Measurements from ENCODE around the gene LPP. TPM values are rescaled to one million over a fixed set of nuclear protein-coding genes. Genes with fewer than 3 reads are reported as not detected.
A peak's percentile ranks its signal among the peaks of the same experiment; 100 is the strongest.

The LPP gene
- total RNA-seq, 1 experiment from 2014 or later, result 31.2 TPM

- DNase-seq (ENCODE audit: low spot score), result no peak
These were observed 19.1 kb upstream of the LPP start for GRCh38 chr3:188134856-188135255.

- DNase-seq (ENCODE audit: low spot score), result no peak
These were observed 18.7 kb upstream of the LPP start for GRCh38 chr3:188135271-188135670.

- DNase-seq (ENCODE audit: low spot score), result no peak
These were observed 16.9 kb upstream of the LPP start for GRCh38 chr3:188137051-188137450.

- DNase-seq (ENCODE audit: low spot score), result no peak
These were observed 14.5 kb upstream of the LPP start for GRCh38 chr3:188139466-188139865.

DNA sequence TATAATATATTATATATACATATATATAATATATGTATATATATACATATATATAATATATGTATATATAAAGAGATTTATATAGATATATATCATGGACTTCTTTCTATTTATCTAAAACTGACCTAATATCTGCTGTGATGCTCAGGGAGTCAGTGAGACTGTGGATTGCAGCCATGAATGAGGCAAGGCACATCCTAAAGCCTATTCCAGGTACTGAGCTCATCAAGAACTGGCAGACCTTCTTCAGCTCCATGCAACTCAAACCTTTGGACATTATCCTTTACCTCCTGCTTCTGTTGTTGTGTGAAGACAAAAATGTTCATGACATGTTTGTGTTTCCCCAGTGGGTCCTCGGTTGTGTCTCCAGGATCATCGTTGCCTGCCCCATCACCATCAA is 7.7 kb upstream of the LPP start:
- no peak for DNase-seq (ENCODE audit: low spot score)

DNA sequence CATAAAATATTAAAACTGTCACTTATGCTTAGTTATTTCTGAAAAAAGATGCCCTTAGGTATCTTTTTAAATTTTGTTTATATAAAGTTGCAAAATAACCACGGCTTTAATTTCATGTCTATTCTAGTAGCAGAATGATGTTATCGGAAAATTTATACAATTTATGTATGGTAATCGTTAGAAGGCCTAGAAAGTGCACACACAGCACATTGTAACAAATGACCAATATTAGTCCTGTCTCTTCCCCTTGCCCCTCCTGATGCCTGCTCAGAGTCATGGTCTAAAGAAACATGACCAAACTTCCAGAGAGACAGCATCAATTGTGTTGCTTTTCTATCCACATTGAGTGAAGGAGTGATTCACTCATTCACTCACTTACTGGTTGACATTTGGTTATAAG is 6.2 kb upstream of the LPP start:
- no peak for DNase-seq (ENCODE audit: low spot score)

- no peak for DNase-seq (ENCODE audit: low spot score)
These were observed 5.6 kb upstream of the LPP start for GRCh38 chr3:188148318-188148717.

GRCh38 chr3:188149587-188149986 is 4.4 kb upstream of the LPP start:
- DNase-seq (ENCODE audit: low spot score), result no peak

- DNase-seq (ENCODE audit: low spot score), result no peak
These were observed 3.0 kb upstream of the LPP start for GRCh38 chr3:188150982-188151381.

GRCh38 chr3:188151438-188151837 is 2.5 kb upstream of the LPP start:
- DNase-seq (ENCODE audit: low spot score), result no peak

- peak; percentile 56 for DNase-seq (ENCODE audit: low spot score)
These were observed 1.1 kb upstream of the LPP start for GRCh38 chr3:188152660-188153436.

DNA sequence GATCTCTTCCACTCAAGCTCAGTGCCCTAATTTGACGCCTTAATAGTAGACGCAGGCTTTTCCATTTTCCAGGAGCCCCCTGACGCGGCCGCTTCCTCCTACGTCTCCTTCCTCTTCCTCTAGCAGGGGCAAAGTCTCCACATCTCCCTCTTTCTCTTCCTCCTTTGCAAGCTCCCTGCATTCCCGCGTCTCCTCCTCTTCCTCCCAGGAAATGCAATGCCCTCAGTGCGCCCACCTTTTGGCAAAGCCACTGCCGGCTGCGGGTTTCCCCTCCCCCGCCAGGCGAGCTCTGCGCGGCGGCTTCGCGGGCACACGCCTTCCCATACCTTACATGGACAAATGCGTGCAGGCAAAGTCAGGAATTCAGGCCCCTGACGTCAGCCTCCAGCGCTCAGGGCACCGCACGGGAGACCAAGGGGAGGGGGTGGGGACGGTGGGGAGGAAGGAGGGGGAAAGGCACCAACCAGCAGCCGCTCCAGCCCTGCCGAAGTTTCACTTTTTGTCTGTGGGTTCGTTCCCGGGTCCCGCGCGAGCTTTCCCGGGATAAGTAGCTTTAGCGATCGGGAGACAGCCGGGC is 432 bp upstream of the LPP start:
- peak; percentile 86 for DNase-seq (ENCODE audit: low spot score)

- no peak for DNase-seq (ENCODE audit: low spot score)
These were observed 1.0 kb downstream of the LPP start for GRCh38 chr3:188154809-188155574.

DNA sequence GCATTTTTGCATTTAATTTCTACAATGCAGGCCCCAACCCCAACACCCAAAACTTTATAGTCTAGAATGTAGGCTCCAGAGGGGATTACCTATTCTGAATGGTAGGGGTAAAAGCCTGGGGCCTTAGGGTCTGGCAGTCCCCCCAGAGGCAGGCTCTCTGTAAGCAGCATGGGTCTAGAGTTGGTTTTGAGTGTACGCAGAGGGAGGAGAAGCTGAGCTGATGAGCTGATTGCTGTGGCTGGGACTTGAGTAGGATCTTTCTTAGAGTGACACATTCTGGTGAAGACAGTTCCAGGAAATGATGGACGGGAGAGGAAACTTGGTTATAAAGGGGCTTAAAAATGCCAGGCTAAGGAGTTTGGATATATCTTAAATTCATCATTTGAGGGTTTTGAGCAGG is 2.1 kb downstream of the LPP start:
- DNase-seq (ENCODE audit: low spot score), result no peak

DNA sequence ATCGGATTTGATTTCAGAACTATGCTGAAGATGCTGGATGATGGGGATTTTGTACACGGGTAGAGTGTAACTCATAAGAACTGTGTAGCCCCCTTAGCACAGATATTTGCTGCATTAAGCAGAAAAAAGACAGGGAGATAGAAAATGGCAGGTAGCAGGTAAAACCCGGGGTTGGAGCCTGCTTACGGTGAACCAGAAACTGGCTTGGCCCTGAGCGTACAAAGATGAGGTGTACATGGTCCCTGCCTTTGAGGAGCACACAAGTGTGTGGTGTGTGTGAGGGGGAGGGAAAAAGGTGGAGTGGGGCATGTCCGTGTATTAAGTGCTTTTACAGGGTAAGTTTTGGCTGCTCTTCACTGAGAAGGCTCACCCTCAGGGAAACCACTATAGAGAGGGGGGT is 3.5 kb downstream of the LPP start:
- DNase-seq (ENCODE audit: low spot score), result no peak

- DNase-seq (ENCODE audit: low spot score), result no peak
These were observed 4.0 kb downstream of the LPP start for GRCh38 chr3:188157971-188158370.

DNA sequence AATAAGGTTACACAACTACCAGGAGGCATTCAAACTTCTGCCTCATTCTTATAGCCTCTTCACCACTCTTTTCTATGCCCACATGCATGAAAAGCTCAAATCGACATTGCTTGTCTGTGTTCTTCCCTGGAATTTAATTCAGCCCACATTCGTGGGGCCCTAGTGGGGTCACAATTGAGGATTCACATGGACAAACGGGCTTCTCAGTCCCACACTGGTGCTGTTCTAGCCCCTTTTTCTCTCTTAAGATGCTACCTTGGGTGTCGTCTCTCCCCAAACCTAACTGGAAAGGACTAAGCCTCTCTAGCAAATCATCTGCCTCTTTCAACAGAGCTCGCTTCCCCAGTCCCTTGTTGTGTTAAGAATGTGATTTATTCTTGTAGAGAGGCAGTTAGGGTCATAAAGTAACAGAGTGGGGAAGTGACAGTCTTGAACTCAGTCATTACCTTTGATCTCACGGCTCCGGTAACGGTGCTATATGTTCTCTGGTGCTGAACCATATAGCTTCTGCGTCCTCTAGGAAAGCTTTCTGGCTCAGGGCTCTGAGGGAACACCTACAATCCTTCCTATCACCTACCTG is 4.9 kb downstream of the LPP start:
- DNase-seq (ENCODE audit: low spot score), result no peak

DNA sequence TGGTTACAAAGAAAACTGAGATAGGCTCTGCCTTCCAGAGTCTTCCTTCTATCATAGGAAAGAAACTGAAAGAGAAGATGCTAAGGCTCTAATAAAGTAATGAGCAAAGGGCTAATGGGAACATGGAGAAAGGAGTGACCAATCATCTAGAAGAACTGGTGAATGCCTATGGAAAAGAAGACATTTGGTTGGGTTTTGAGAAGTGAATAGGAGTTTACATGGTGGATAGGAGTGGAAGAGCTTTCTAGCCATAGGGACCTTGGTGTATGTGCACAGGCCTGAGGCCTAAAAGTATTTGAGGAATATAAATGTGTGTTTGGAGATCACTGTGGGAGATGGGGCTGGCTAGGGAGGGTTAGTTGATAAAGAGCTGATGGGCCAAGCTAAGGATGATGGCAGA is 6.8 kb downstream of the LPP start:
- no peak for DNase-seq (ENCODE audit: low spot score)

- peak; percentile 14 for DNase-seq (ENCODE audit: low spot score)
These were observed 10.3 kb downstream of the LPP start for GRCh38 chr3:188164248-188164687.

- DNase-seq (ENCODE audit: low spot score), result no peak
These were observed 11.6 kb downstream of the LPP start for GRCh38 chr3:188165596-188165995.

GRCh38 chr3:188166441-188166840 is 12.5 kb downstream of the LPP start:
- no peak for DNase-seq (ENCODE audit: low spot score)

DNA sequence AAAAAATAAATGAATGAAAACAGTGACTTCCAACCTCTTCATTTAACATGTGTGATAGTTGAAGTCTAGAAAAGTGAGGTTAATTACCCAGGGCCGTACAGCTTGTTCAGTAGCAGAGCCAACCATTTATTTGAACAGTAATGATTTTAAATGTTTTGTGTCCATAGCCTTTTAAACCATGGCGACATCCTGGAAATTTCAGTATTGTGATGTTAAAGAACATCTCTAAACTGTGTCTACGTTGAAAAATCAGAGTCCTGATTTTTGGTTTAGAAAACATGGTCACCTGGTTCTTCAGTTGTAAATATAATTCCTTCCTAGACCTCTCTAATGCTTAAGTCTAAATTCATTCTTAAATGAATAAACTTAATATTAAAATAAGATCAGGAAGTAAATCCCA is 14.2 kb downstream of the LPP start:
- no peak for DNase-seq (ENCODE audit: low spot score)

- no peak for DNase-seq (ENCODE audit: low spot score)
These were observed 14.7 kb downstream of the LPP start for GRCh38 chr3:188168648-188169047.

Data from A172 (cell line).